HG02571 (cell line): Measurements from ENCODE around the gene ACTR5.
"Not testable (repeated sequence)": the region's sequence is repeated elsewhere in the genome, so short reads cannot be mapped to it uniquely, and the experiment has no call there.

Experiments
- ATAC-seq: cut with Tn5 transposase; IDR thresholded peaks from one replicate; pipeline ENCODE4 v1.9.1; 2021; ENCODE audit warnings: mild to moderate bottlenecking, moderate library complexity; ENCODE audit not compliant: unreplicated experiment

Gene ACTR5

DNA sequence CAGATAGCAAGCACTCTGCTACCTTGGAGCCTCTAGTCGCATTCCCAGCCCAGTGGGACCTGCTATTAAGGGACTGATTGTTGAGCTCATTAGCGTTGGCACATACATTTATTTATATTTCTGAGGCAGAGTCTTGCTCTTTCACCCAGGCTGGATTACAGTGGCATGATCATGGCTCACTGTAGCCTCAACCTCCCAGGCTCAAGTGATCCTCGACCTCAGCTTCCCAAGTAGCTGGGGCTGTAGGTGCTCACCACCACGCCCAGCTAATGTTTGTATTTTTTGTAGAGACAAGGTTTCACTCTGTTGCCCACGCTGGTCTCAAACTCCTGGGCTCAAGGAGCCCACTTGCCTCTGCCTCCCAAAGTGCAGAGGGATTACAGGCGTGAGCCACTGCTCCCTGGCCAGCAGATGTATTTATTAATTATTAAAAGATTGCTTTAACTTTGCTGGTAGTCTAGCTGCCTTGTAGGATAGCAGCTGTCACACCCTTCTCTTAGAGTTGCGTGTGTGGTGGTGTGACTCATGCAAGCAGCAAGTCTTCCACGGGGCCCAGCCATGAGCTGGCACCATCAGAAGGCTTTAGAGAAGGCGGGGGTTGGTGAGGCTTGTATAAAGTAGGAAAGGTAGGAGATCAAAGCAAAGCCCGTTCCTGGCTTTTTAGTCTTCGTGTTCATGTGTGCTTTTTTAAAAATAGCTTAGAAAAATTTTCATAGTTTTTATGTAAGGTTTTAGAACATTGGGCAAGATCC lies 16.5 kb downstream of the ACTR5 start:
- no peak for ATAC-seq

DNA sequence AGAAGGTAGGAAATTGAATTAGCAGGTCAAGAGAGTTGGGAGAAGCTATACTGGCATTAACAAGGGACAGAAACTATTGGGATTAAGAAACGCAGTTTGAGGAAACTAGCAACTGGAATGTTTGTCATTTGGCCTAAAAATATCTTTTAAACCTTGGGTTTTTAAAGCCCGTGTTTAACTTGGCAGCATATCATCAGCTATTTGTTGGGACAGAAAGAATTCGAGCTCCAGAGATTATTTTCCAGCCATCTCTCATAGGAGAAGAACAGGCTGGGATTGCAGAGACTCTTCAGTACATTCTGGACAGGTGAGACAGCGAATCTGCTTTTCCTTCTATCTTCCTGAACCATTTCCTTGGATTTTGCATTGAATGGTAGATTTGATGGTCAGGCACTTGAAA lies 17.8 kb downstream of the ACTR5 start:
- ATAC-seq, result no peak

DNA sequence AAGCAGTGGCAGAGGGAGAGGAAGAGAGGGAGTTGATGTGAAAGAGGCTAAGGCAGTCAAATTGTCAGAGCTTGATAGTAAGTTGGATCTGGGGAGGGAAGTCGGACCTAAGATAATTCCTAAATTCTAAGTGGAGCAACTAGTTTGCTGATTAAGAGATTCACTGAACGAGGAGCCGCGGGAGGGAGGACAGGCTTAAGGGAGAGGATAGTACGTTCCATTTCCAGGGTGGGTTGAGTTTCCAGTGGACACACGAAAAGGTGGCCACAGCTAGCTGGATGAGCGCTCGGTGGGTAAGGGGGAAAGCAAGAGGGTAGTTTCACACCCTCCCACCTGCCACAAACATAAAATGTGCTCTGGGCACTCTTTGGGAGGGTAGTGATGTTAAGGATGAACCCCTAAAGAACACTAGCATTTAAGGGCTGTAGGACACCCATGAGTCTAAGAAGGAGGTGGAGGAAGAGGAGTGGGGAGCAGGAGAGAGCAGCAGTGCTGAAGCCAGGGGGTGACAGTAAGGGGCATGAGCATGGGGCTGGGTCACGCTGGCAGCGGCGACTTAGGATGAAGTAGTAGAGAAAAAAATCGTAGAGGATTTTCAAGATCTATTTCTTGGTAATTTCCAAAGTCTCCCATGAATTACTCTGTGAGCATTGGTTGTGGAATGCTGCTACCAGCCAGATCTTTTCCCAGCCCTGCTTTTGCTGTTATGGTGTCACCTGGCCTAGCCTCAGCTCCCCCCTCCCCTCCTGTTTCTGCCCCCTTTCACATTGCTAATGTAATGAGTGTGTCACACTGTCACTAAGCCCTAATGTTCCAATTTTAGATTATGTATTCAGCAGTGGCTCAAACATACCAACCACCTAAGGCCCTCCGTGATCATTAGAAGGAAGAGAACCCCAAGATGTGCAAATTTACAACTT lies 21.4 kb downstream of the ACTR5 start:
- no peak for ATAC-seq

DNA sequence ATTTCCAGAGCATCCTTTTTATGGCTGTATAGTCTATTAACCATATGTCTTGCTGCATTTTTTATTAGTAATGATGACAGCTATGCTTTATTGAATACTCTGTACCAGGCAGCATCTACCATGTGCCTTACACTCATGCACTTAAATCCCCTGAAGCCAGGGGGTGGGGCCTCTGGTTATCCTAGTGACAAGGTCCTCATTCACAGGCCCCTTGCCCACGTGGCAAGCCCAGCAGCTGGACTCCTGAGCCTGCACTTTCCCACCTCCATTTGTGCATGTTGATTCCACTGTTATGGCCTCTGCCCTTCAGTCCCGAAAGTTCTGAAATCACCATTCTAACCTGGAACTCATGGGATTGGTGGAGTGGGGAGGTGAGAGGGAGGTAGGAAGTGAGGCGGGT lies 22.3 kb downstream of the ACTR5 start:
- no peak for ATAC-seq

DNA sequence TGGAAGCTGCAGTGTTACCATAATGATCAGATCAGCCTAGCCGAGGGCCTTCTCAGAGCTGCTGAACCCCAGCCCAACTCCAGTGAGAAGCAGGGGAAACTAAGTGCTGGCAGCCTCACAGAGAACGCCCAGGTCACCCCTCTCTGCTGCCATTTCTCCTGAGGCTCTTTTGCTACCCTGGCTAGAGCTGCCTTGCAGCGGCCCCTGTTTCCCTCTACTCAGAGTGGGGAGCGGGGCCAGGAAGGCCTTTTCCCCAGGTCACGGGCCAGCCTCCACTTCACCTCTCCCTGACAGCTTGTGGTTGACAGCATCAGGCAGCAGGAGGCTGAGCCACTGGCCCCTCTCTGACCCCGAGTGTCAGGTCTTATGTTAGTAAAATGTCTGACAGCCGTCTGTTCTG lies 22.7 kb downstream of the ACTR5 start:
- no peak for ATAC-seq

DNA sequence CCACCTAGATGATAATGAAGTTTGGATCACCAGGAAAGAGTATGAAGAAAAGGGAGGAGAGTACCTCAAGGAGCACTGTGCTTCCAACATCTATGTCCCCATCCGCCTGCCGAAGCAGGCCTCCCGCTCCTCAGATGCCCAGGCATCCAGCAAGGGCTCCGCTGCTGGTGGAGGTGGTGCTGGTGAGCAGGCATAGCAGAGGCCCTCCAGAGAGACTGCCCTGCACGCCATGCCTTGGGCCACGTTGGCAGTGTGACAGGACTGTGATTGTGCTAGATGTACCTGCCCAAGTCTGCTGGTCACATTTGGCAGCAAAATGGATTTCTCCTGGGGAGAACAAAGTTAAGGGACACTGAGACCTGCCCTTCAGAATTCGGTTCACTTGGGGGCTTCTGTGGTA lies 23.4 kb downstream of the ACTR5 start:
- ATAC-seq, result no peak

DNA sequence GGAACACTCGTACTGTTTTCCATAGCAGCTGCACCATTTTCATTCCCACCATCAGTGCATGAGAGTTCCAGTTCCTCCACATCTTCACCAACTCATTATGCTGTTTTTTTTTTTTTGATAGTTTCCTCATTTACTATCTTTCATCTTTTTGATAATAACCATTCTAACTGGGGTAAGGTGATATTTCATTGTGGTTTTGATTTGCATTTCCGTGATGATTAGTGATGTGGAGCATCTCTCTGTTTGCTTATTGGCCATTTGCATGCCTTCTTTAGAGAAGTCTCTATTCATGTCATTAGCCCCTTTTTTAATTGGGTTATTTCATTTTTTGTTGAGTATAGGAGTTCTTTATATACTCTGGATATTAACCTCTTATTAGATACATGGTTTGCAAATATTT lies 25.9 kb downstream of the ACTR5 start:
- ATAC-seq, result no peak

DNA sequence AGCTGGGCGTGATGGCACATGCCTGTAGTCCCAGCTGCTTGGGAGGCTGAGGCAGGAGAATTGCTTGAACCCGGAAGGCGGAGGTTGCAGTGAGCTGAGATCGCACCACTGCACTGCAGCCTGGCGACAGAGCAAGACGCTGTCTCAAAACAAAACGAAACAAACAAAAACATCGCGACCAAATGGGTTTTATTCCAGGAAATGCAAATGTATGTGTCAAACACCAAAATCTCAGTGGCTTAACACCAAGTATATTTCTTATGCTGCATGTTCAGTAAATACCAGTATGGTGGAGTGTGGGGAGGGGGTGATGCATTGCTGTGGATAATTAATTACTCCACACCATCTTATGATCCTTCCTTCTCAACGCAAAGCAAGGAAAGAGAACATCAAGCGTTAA lies 28.1 kb downstream of the ACTR5 start:
- no peak for ATAC-seq

DNA sequence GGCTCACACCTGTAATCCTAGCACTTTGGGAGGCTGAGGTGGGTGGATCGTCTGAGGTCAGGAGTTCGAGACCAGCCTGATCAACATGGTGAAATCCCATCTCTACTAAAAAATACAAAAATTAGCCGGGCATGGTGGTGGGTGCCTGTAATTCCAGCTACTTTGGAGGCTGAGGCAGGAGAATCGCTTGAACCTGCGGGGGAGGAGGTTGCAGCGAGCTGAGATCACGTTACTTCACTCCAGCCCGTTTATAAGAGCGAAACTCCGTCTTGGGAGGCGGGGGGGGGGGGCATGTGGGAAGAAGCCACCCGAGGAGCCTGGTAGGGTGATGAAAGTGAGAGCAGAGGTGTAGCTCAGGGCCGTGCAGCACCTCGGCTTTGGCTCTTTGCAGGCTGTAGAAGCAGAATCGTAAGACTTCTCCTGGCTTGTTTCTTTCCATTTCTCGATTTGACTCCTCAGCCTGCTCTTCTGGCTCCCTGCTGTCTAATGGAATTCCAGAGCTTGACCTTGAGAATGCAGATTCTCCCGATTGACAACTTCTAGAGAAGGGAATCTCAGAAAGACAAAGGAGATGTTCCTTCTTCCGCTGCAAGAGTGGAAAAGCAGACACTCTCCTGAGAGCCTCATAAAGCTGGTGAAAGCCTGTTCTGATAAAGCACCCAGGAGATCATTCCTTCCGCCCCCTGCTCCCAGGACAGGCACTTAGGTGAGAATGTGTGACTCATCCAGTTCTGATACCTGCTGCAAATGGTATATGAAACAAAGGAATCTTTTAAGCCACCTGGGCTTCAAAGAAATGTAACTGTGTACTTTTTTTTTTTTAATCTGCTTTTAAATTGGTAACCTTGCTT lies 31.2 kb downstream of the ACTR5 start:
- ATAC-seq, result no peak

DNA sequence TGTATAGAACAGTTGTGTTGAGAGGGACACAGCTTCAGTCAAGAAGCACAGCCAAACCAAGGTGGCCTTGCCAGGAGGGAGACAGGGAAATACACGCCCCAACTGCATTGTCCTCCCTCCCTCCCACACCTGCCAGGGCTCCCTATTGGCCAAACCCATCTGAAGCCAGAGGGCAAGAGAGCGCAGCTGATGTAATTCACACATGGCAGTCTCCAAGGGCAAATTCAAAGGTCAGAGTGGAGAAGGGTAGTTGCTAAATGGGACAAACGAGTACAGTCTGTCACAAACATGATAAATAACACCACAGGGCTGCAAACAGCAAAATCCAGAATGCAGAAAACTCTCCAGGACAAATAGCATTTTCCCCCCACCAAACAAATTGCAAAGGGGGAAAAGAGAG lies 34.0 kb downstream of the ACTR5 start:
- no peak for ATAC-seq

DNA sequence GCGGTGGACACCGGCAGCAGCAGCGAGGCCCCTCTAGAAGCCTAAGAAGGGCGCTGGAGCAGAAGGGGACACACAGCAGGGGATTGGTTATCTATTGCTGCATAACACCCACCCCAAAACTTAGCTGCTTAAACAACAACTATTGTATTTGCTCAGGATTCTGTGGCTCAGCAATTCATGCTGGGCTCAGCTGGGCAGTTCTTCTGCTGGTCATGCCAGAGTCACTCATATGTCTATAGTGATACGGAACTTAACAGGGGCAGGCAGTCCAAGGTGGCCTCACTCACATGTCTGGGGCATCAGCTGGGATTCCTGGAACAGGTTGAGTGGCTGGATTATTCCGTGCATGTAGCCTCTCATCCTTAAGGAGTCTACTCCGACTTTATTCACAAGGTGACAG lies 39.6 kb downstream of the ACTR5 start:
- ATAC-seq, result no peak

DNA sequence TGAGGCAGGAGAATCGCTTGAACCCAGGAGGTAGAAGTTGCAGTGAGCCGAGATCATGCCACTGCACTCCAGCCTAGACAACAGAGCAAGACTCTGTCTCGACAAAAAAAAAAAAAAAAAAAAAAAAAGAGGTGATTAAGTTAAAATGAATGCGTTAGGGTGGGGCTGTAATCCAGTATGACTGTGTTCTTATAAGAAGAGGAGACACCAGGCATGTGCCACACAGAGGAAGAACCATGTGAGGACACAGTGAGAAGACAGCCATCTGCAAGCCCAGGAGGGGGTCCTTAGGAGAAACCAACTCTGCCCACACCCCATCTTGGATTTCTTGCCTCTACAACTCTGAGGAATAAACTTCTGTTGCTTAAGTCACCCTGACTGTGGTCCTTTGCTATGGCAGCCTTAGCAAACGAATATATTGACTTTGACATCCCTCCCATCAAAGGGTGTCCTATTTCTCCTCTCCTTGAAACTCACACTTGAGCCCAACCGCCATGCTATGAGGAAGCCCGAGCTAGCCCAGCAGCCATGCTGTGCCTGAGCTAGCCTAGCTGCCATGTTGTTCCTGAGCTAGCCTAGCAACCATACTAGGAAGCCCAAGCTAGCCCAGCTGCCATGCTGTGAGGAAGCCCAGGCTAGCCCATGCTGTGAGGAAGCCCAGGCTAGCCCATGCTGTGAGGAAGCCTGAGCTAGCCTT lies 41.4 kb downstream of the ACTR5 start:
- ATAC-seq, result no peak

DNA sequence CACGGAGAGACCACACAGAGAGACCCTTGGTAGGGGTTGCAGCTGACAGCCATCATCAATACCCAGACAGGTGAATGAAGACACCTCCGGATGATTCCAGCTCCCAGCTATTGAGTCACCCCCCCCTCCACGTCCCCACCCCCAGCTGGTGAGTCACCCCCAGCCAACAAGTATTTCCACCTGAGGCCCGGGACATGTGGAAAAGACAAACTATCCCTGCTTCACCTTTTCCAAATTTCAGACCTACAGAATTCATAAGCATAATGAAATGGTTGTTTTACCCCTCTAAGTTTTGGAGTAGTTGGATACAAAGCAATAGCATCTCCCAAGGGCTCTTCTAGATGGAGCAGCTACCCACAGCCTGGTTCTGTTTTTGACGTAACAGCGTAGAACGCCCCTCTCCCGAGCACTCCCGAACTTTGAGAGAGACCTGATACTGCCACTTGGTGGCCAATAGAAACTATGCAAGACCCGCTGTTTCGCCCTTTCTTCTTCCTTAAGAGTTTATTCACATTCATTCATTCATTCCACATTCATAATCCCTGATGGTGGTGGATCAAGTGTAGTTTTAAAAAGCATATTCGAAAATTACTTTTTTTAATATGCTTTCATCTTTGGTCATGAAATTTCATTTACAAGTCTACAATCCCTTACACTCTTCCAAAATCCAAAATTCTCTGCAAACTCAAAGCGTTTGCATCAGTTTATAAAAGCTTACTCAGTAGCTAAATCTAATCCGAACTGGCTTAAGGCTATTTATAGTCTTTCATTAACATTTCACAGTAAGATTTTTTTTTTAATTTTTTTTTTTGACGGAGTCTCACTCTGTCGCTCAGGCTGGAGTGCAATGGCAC lies 42.2 kb downstream of the ACTR5 start:
- ATAC-seq, result no peak

DNA sequence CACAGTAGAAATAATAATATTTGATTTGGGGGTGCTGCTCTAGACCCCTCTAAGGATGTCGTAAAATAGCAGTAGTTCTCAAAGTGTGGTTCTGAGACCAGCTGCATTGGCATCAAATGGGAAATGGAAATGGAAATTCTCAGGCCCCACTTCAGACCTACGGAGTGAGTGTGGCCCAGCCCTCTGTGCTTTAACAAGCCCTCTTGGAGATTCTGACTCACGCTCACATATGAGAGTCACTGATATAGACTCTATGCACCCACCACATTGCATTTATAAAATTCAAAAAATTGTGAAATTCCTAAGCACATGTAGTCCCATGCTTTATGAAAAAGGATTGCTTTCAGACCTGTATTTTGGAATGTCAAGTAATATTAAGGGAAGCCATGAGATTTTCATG lies 43.0 kb downstream of the ACTR5 start:
- ATAC-seq, result no peak

DNA sequence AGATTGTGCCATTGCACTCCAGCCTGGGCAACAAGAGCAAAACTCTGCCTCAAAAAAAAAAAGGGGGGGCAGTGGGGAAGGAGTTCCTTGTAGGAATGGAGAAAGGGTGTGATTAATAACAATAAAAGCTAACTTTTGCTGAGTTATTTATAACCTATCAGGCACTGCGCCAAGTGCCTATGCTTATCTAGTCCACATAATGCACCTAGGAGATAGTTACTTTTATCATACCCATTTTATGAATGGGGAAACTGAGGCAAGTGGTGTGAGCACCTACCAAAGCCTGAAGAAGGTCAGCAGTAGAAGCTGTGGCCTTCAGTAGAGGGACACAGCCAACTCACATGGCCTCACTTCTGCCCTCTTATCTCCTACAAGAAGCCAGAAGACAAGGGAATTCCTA lies 43.7 kb downstream of the ACTR5 start:
- no peak for ATAC-seq

DNA sequence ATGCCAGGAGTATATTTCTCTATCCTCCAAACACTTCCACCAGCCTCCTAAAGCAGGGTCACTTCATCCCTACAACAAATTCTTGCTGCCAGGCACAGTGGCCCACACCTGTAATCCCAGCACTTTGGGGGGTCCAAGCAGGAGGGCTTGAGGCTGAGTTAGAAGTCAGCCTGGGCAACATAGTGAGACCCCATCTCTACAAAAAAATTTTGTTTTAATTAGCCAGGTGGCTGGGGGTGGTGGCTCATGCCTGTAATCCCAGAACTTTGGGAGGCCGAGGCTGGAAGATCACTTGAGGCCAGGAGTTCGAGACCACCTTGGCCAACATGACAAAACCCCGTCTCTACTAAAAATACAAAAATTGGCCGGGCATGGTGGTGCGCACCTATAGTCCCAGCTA lies 45.8 kb downstream of the ACTR5 start:
- not testable (repeated sequence) for ATAC-seq

DNA sequence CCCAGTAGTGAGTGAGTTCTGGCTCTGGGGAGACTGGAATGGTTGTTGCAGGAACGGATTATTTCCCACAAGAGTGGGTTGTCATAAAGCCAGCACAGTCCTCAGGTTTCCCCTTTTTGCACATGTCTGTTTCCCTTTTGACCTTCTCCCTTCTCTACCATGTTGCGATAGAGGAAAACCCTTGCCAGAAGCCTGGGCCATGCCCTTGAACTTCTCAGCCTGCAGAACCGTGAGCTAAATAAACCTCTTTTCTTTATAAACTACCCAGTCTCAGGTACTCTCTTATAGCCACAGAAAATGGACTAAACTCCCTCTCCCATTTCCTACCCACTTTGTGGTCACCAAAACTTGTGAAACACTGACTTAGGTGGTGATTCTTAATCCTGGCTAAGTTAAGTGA lies 50.0 kb downstream of the ACTR5 start:
- no peak for ATAC-seq

DNA sequence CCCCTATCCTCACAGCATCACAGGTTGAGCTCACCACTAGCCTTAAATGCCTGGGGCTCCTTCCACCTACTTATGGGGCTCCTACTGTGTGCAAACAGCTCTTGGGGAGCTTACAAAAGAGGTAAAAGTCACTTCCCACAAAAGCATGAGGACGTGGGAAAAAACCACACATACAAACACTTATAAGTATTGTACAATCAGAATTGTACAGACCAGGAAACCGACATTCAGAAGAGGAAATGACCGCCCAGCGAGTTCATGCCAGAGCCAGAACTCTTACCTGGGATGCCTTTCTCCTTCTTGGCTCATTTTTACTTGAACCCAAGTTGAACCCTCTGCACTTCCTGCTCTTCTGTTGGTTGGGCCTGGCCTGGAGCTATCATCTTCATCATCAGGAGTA lies 50.9 kb downstream of the ACTR5 start:
- no peak for ATAC-seq

DNA sequence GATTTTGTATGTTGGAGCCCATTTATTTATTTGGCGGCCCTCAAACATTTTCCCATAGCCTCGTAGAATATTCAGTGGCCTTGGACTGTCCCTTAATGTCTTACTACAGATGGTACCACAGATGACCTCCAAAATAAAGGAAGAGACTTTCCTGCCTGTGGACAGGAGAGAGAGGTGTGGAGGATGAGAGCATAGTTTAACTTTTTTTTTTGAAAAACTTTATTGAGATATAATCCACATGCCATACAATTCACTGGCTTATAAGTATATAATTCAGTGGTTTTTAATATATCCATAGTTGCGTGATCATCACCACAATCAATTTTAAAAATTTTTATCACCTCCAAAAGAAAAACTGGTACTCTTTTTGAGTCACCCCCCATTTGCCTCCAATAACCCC lies 52.6 kb downstream of the ACTR5 start:
- ATAC-seq, result no peak

DNA sequence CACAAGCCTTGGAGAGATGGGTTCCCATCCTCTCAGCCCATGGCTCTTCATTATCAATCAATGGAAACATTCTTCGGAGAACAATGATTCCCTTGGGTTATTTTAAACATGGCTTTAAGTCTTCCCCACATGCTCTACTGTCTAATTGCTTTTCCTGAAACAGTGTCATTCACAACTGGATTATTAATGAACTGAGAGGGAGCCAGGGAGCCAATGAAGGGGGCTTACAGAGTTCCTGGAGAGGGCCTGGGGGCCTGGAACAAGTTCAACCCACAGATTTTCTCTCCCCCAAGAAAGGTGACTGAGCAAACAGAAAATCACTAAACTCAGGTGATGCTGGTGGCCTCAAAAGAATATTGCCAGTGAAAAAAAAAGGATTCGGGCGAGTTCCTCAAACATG lies 56.0 kb downstream of the ACTR5 start:
- ATAC-seq, result no peak
